ENCODE results near the gene MARS1.

The MARS1 gene

DNA sequence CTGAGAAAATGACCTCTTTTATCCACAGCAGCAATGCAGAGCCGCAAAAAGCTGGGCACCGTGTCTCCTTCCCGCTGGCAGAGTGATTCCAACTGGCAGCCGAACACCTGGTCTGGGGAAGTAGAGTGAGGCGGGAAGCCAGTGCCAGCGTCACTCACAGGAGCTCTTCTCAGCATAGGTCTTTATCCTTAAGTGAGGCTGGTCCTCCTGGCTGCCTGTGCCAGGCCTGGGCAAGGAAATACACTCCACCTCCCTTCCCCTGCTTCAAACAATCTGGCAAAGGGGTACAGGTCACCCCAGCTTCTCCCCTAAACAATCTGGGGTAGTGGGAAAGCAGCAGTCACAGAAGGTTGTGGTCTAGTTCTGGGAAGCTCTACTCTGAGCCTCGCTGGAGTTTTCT is 13.0 kb upstream of the MARS1 start:
- no peaks in the 10 kb centered on the region for H3K4me1 ChIP-seq (ENCODE audit: insufficient read depth, poor library complexity, severe bottlenecking)
- no peaks in the 10 kb centered on the region for H3K9me3 ChIP-seq (ENCODE audit: severe bottlenecking)
- TF ChIP-seq, protein P1, sequence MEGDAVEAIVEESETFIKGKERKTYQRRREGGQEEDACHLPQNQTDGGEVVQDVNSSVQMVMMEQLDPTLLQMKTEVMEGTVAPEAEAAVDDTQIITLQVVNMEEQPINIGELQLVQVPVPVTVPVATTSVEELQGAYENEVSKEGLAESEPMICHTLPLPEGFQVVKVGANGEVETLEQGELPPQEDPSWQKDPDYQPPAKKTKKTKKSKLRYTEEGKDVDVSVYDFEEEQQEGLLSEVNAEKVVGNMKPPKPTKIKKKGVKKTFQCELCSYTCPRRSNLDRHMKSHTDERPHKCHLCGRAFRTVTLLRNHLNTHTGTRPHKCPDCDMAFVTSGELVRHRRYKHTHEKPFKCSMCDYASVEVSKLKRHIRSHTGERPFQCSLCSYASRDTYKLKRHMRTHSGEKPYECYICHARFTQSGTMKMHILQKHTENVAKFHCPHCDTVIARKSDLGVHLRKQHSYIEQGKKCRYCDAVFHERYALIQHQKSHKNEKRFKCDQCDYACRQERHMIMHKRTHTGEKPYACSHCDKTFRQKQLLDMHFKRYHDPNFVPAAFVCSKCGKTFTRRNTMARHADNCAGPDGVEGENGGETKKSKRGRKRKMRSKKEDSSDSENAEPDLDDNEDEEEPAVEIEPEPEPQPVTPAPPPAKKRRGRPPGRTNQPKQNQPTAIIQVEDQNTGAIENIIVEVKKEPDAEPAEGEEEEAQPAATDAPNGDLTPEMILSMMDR (IDR thresholded peaks at IDR 0.05; ENCODE audit: poor library complexity, severe bottlenecking): no peak
- ATAC-seq (ENCODE audit: low read depth): no peak
- H3K27ac ChIP-seq (ENCODE audit: poor library complexity, severe bottlenecking): no peak overlapping the region
- no peak overlapping the region for H3K4me3 ChIP-seq (ENCODE audit: severe bottlenecking)
- no peaks in the 10 kb centered on the region for H3K36me3 ChIP-seq (ENCODE audit: low read depth)
- DNase-seq (ENCODE audit: low spot score): no peak
- peaks cover 47% of the 10 kb centered on the region for H3K27me3 ChIP-seq (ENCODE audit: insufficient read depth, poor library complexity, severe bottlenecking)

DNA sequence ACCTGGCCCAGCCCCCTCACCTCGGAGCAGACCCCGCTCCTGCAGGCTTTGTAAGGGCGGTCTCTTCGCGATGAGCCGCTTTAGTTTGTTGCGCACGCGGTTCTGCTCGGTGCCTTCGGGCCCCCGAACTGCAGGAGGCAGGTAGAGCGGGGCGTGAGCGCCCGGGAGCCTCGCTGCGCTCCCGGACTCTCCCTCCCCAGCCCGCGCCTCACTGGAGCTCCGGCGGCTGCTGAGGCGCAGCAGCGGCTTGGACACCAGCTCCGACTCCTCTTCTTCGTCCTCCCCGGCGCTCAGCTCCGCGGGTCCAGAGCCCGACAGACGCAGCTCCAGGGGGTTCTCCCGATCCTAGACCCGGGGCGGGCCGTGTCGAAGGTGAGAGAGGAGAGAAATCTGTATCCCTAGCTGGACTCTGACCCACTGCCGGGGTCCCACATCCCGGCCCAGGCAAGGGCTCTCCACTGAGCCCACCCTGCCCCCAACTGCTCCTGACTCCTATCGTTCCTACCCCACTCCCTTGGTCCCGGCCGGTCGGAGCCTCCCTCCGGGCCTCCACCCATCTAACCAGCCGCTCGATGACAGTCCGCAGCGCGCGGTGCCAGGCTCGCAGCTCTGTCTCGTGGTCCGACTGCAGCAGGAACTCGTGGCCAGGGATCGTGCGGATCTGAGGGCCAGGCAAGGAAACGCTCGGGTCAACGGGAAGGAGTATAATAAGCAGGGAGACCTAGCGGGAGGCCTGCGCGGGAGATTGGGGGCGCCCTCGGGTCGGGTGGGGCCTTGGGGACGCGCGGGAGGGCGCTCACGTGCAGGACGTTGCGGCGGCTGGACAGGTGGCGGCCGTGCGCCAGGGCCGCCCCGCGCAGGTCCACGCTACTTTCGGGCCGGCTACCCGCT is 12.4 kb upstream of the MARS1 start:
- H3K36me3 ChIP-seq (ENCODE audit: low read depth): no peaks in the 10 kb centered on the region
- peaks cover 47% of the 10 kb centered on the region for H3K27me3 ChIP-seq (ENCODE audit: insufficient read depth, poor library complexity, severe bottlenecking)
- no peaks in the 10 kb centered on the region for H3K9me3 ChIP-seq (ENCODE audit: severe bottlenecking)
- DNase-seq (ENCODE audit: low spot score) (no peak), ATAC-seq (ENCODE audit: low read depth) (peak; percentile 60)
- no peak overlapping the region for H3K27ac ChIP-seq (ENCODE audit: poor library complexity, severe bottlenecking)
- TF ChIP-seq, protein P1 (IDR thresholded peaks at IDR 0.05; ENCODE audit: poor library complexity, severe bottlenecking): no peak
- no peaks in the 10 kb centered on the region for H3K4me1 ChIP-seq (ENCODE audit: insufficient read depth, poor library complexity, severe bottlenecking)
- H3K4me3 ChIP-seq (ENCODE audit: severe bottlenecking): no peak overlapping the region

DNA sequence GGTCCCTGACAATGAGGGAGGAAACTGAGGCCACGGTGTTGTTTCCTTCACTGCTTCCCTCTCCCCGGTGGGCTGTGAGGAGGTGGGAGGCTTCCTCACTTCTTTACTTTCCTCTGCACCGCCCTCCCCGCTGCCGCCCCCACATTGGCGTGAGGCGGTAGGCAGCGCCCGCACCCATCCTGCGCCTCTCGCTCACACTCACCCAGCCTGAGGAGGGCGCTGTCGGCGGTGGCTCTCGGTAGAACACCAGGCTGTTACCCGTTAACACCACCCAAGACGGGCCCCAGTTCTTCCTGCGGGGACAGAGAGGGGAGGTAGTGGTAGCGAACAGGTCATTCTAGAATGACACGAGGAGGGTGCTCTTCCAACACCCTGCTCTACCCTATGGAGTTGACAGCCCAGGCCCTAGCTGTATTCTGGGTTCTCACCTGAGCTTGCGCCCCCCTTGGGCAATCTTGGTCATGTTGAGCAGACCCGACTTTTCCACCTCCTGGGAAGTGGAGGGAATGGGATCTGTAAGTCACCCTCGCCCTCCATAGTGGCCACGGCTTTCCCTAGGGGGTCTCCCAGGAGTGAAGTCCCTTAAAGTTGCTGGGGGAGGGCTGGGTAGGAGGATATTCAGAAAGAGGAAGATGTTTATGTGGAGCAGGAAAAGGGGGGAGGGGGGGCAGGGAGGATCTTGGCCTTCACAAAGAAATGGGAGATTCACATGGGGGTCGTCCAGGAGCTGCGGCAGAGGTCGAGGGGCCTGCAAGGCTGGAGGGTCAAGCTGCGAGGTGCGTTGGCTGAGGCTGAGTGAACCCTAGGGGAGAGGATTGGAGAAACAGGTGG is 11.5 kb upstream of the MARS1 start:
- TF ChIP-seq, protein P1 (IDR thresholded peaks at IDR 0.05; ENCODE audit: poor library complexity, severe bottlenecking): peak; percentile 12
- H3K36me3 ChIP-seq (ENCODE audit: low read depth): no peaks in the 10 kb centered on the region
- no peak overlapping the region for H3K4me3 ChIP-seq (ENCODE audit: severe bottlenecking)
- H3K4me1 ChIP-seq (ENCODE audit: insufficient read depth, poor library complexity, severe bottlenecking): no peaks in the 10 kb centered on the region
- ATAC-seq (ENCODE audit: low read depth) (no peak), DNase-seq (ENCODE audit: low spot score) (no peak)
- peaks cover 47% of the 10 kb centered on the region for H3K27me3 ChIP-seq (ENCODE audit: insufficient read depth, poor library complexity, severe bottlenecking)
- no peak overlapping the region for H3K27ac ChIP-seq (ENCODE audit: poor library complexity, severe bottlenecking)
- H3K9me3 ChIP-seq (ENCODE audit: severe bottlenecking): no peaks in the 10 kb centered on the region

DNA sequence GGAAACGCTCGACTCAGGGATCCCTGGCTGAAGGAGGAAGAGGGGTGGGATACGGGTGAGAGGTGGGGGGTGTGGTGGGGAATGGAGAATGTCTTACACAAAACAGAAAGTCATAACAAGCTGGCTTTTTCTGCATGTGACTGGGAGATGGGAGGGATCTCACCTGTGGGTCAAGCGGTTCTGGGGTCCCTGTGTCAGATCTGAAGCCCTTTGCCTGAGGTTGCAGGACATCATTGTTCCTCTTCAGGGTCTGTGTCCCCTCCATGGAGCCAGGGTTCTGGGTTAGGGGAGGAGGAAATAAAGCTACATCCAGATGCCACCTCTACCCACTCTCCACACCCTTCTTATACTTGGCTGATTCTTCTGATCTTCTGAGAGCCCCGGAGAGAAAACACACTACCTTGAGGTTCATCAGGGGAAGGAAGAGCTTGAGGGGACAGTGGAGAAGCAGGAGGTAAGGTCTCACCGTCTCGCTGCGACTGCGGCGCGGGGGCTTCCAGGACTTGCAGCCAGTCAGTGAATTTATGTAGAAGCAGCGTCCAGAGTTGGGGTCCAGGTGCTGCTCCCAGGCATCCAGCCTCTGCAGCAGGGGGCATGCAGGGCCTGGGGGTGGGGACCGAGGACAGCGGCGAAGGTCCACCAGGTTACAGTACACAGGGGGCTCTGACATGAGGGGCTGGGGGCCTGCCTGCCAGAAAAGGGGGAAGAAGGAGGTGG is 10.7 kb upstream of the MARS1 start:
- H3K27ac ChIP-seq (ENCODE audit: poor library complexity, severe bottlenecking): no peak overlapping the region

More for the DNA sequence above, 10.7 kb upstream of the MARS1 start:
- Histone ChIP-seq H3K4me1 (ENCODE audit: insufficient read depth, poor library complexity, severe bottlenecking) (no peaks in the 10 kb centered on the region), H3K27me3 (ENCODE audit: insufficient read depth, poor library complexity, severe bottlenecking) (peaks cover 47% of the 10 kb centered on the region), H3K36me3 (ENCODE audit: low read depth) (no peaks in the 10 kb centered on the region), H3K4me3 (ENCODE audit: severe bottlenecking) (no peak overlapping the region), H3K9me3 (ENCODE audit: severe bottlenecking) (no peaks in the 10 kb centered on the region)
- ATAC-seq (ENCODE audit: low read depth) (no peak), DNase-seq (ENCODE audit: low spot score) (no peak)
- TF ChIP-seq, protein P1 (IDR thresholded peaks at IDR 0.05; ENCODE audit: poor library complexity, severe bottlenecking): no peak
